ENCODE data around the gene ADCY9. TPM values are rescaled to one million over a fixed set of nuclear protein-coding genes. Genes with fewer than 3 reads are reported as not detected.

The ADCY9 gene
- total and polyA plus RNA-seq, 12 donors, result 11.5 to 57.6 (median 42.7) TPM

- TF ChIP-seq CTCF (IDR thresholded peaks at IDR 0.05), result no peak
- intact Hi-C loops (cut with DNase I), result loop anchor here in 3 of 10 donors (5.0 to 10.0 kb wide), 3 partner anchors 52 to 123 kb away; no protein-coding TSS in a partner anchor
Observed at GRCh38 chr16:4120176-4120575, 3.9 kb upstream of the ADCY9 start.

GRCh38 chr16:4117250-4117578 lies 972 bp upstream of the ADCY9 start:
- intact Hi-C loops (cut with DNase I), result loop anchor here in 8 of 10 donors (5.0 to 10.0 kb wide), 11 partner anchors 65 to 172 kb away; partner anchors contain the start of gene SRL (in 1 of the 8)
- 94 to 97% methylated on average over 12 of the region's 12 CpGs for WGBS, 2 donors
- Histone ChIP-seq H3K4me1 (peaks cover 13 to 42% (median 38%) of the 10 kb centered on the region in 9 donors), H3K36me3 (no peaks in the 10 kb centered on the region), H3K9me3 (no peaks in the 10 kb centered on the region), H3K27me3 (no peaks in the 10 kb centered on the region), H3K27ac (peak overlapping the region in 7 of 10 donors; percentile 82 to 88 (median 86)), H3K4me3 (peak overlapping the region in 9 of 10 donors; percentile 55 to 78 (median 69))
- TF ChIP-seq CTCF (IDR thresholded peaks at IDR 0.05), result no peak
- no peak for ATAC-seq
- no peak for DNase-seq

More at GRCh38 chr16:4120176-4120575, 3.9 kb upstream of the ADCY9 start:
- Histone ChIP-seq H3K9me3 (no peaks in the 10 kb centered on the region), H3K36me3 (no peaks in the 10 kb centered on the region), H3K4me3 (no peak overlapping the region), H3K27me3 (no peaks in the 10 kb centered on the region), H3K4me1 (peaks cover 4 to 13% (median 10%) of the 10 kb centered on the region in 9 donors), H3K27ac (no peak overlapping the region)
- no peak for DNase-seq
- WGBS, 2 donors, result 86% methylated on average over 4 of the region's 4 CpGs
- ATAC-seq, result no peak

- Histone ChIP-seq H3K36me3 (no peaks in the 10 kb centered on the region), H3K4me1 (peaks cover 13 to 55% (median 50%) of the 10 kb centered on the region in 9 donors), H3K9me3 (no peaks in the 10 kb centered on the region), H3K27ac (peak overlapping the region in 9 of 10 donors; percentile 34 to 81 (median 68)), H3K27me3 (no peaks in the 10 kb centered on the region), H3K4me3 (peak overlapping the region in 9 of 10 donors; percentile 56 to 80 (median 70))
- DNase-seq (no peak), ATAC-seq (peak in 1 of 8 donors; percentile 1)
- WGBS, 2 donors, result 0 to 1% methylated on average over 5 to 70 of the region's 71 CpGs
- intact Hi-C loops (cut with DNase I), result loop anchor here in 8 of 10 donors (1.0 to 10.0 kb wide), 12 partner anchors 66 to 171 kb away; partner anchors contain the start of gene SRL (in 1 of the 8)
- TF ChIP-seq CTCF (IDR thresholded peaks at IDR 0.05), result no peak
Observed at GRCh38 chr16:4115949-4116318, 308 bp downstream of the ADCY9 start.

- peak; percentile 34 to 67 for DNase-seq
- Histone ChIP-seq H3K27me3 (no peaks in the 10 kb centered on the region), H3K4me1 (peaks cover 13 to 60% (median 56%) of the 10 kb centered on the region in 9 donors), H3K27ac (peak overlapping the region; percentile 59 to 81 (median 71)), H3K9me3 (no peaks in the 10 kb centered on the region), H3K36me3 (no peaks in the 10 kb centered on the region), H3K4me3 (peak overlapping the region; percentile 56 to 80 (median 68))
- intact Hi-C loops (cut with DNase I), result loop anchor here in 8 of 10 donors (5.0 to 10.0 kb wide), 11 partner anchors 67 to 171 kb away; partner anchors contain the start of gene SRL (in 1 of the 8)
- no peak for TF ChIP-seq CTCF (IDR thresholded peaks at IDR 0.05)
- ATAC-seq, result peak; percentile 18 to 48 (median 36)
- 5 to 7% methylated on average over 70 to 73 of the region's 75 CpGs for WGBS, 2 donors
Observed at GRCh38 chr16:4115209-4115948, 863 bp downstream of the ADCY9 start.
